Measurements from ENCODE around the gene SEC14L1.
A peak's percentile ranks its signal among the peaks of the same experiment; 100 is the strongest.

Gene SEC14L1

DNA sequence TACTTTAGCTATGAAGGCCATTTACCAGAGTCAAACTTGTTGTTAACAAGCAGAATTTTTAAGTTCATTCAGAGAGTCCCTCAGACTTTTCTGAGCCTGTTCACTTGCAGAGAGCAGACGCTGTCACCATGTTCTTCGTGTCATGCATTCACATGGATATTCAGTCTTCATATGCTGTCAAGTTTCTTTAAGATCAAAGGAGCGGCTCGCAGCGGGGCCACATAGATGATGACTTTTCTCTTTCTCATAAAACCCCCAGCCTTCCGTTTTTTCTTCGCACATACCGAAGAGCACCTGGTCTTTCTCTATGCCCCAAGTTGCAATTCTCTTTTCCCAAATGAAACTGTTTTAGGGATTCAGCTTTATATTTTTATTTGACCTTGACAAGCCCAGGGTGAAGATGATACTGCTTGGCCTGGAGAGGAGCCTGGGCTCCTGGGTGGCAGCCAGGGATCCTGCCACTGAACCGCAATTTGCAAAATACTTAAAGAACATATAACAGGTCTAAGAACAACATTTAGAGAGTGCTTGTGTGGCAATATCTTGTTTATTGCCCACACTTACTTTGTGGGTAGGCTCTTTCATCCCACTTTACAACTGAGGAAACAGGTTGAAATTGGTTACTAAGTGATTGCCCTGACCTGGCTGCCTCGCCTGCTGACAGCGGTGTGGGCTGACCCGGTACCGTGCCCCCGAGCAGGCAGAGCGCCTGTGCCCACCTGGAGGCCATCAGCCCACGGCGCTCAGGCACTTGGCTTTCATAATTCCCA, 22.9 kb downstream of the SEC14L1 start:
- DNase-seq: no peak

- DNase-seq: no peak
These were observed 23.8 kb downstream of the SEC14L1 start for GRCh38 chr17:77164483-77165091.

DNA sequence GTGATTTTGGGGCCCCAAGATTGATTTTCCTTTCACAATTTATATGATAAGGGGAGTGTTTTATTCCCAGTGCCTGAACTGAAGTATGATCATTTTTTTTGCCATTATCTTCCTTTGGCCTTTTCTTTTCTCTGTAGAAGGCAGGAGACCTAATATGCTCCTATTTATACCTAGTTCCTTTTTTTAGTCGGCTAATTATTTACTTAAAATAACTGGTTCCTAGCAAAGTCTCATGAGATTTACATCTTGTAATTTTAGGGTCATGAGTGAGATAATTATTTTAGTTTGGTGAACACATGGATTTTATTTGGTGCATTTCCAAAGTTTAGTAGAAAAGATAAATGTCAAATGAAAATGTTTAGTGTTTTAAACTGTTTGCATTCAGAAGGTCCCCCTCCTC, 24.8 kb downstream of the SEC14L1 start:
- DNase-seq: no peak

DNA sequence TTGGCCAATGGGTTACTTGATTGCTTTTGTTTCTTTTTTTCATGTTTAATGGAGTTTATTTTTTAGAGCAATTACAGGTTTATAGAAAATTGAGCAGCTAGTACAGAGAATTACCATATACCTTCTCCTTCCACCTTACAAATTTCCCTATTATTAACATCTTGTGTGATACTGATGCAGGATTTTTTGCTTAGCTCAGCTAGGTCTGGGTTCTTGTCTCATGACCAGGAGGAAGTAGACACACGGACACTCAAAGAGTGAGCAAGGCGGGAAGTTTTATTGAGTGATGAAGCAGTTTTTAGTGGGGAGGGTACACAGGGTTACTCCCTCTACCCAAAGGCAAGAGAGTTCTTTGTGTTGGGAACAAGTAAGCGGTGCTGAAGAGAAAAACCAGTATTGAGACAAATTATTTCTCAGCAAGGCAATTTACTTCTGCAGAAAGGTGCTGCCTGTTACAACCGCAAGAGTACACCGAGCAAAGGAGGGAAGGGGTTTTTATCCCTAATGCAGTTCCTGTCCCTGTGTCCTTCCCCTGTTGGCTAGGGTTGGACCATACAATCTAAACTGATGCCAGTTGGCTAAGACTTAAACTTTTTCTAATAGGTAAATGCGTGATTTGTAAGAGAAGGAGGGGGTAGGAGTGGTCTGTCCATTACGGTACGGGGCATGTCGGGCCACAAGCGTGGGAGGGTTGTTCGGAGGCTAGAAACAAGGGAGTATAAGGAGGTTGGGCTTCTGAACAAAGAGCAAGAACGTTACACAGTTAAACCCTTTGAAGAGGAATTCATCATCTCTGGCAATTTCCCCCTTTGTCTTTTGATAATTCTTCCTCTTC, 26.9 kb downstream of the SEC14L1 start:
- DNase-seq: no peak

DNA sequence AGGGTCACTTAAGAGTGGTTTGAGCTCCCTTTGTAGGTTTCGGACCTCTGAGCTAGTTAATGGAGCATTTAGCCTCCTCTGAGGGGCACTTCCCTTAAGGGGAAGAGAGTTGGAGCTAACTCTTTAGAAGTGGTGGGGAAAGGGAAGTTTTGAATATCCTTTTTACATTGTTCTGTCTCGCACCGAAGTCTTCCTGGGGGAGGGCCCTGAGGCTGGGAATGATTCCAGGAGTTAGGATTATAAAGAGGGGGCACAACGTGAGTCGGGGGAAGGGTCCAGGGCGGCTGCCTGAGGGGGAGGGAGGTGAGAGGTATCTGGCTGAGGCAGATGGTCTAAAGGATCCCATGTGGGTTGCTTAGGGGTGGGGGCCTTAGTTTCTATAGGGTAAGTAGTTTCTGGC, 32.3 kb downstream of the SEC14L1 start:
- DNase-seq: no peak

DNA sequence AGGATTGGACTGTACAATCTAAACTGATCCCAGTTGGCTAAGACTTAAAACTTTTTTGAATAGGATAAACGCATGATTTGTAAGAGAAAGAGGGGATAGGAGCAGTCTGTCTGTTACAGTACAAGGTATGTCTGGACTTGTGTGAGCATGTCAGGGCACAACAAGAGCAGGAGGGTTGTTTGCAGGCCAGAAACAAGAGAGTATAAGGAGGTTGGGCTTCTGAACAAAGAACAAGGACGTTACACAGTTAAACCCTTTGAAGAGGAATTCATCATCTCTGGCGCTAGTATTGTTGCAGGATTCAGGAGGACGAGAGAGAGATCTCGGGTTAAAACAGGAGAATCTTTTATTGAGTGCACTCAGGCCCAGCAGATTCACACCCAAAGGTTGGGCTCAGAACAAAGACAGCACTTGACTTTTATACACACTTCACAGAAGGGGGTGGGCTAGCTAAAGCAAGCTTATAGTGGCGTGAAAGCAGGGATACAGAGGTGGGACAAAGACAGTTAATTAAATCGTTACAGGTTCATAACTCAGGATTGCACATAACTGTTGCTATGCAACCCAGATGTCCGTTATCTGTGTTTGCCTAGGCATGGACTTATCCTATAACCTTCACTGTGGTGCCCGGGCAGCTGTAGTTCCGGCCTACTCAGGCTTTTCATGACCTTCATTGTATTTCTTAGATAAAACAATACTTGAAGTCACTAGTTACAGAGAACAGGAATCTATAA, 34.3 kb downstream of the SEC14L1 start:
- DNase-seq: no peak

GRCh38 chr17:77177002-77177741, 36.4 kb downstream of the SEC14L1 start:
- DNase-seq: no peak

GRCh38 chr17:77178050-77178449, 37.3 kb downstream of the SEC14L1 start:
- DNase-seq: no peak

- DNase-seq: no peak
These were observed 37.8 kb downstream of the SEC14L1 start for GRCh38 chr17:77178563-77178962.

GRCh38 chr17:77180503-77181357, 40.0 kb downstream of the SEC14L1 start:
- DNase-seq: no peak

- peak; percentile 34 to 48 for DNase-seq
These were observed 41.7 kb downstream of the SEC14L1 start for GRCh38 chr17:77182205-77183172.

DNA sequence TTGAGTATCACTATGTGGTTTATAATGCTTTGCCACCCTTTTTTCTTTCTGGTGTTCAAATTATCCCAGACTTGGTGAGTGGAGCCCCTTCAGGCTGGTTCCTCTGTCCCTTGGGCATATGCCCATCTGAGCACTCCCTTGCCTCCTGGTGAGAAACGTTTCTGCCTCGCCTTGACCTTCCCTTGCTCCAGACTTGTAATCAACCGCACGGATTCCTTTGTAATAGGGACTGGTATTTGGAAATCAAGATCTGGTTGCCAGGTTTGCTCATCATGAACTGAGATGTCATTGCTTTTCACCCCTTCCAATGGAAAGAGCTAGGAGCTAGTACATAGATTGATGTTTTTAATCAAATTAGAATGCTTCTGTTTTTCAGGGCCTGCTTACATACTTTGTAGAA, 43.7 kb downstream of the SEC14L1 start:
- DNase-seq: no peak

DNA sequence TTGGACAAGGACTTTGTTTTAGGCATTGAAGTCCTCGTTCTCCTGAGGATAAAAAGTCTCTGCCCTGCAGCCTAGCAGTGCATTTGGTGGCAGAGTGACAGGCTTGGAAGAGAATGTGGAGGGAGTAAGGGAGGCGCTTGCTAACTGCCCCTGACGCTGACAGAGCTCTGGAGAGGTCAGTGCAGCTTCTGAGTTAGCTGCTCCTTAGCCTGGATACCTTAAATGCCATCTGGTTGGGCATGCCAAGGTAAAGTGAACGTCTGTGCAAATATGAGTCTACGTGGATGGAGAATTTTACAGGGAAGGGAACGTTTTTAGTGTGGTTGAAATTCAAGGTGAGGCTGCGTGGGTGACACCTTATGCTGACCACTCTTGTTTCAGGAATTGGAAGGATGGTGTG, 44.4 kb downstream of the SEC14L1 start:
- DNase-seq: no peak

DNA sequence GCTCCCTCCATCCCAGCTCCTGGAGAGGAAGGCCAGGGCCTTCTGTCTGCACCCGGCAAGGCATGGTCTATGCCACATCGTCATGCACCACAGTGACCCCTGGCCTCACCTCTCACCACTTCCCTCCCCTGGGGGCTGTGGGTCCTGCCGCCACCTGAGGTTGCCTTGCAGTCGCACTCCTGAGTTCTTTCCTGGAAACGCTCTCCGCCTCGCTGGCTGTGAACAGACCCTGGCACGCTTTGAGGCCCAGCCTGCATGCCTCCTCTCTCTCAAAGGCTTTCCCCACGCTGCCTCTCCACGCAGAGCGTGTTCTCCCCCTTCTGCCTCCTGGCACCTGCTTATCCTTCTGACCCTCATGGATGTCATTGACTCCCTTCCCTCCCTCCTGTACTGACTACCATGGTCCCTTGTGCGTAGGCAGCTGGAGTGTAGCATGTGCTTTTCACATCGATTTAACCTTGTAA, 45.4 kb downstream of the SEC14L1 start:
- DNase-seq: no peak

- DNase-seq: no peak
These were observed 47.6 kb downstream of the SEC14L1 start for GRCh38 chr17:77188084-77189066.

GRCh38 chr17:77189148-77189547, 48.4 kb downstream of the SEC14L1 start:
- no peak for DNase-seq

- DNase-seq: no peak
These were observed 49.8 kb downstream of the SEC14L1 start for GRCh38 chr17:77190576-77190975.

DNA sequence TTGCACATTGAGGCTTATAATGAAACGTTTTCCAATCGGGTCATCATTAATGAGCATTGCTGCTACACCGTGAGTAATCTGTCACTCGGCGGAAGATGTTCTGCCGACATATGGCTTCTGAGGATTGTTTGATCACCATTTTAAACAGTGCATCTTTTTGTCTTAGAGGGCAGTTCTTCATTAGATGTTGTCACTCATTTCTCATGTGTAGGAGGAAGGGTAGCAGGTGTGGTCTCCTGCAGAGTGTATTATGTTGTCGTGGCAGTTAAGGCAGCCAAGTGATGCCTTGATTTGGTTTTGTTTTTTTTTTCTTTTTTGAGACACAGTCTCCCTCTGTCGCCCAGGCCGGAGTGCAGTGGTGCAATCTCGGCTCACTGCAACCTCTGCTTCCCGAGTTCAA, 50.5 kb downstream of the SEC14L1 start:
- no peak for DNase-seq

- DNase-seq: no peak
These were observed 52.9 kb downstream of the SEC14L1 start for GRCh38 chr17:77193653-77194052.
